Measurements from ENCODE around the gene ITFG2. TPM values are rescaled to one million over a fixed set of nuclear protein-coding genes. Genes with fewer than 3 reads are reported as not detected.

ITFG2 gene
- total RNA-seq, 1 donor from 2014 or later: 90.6 TPM

DNA sequence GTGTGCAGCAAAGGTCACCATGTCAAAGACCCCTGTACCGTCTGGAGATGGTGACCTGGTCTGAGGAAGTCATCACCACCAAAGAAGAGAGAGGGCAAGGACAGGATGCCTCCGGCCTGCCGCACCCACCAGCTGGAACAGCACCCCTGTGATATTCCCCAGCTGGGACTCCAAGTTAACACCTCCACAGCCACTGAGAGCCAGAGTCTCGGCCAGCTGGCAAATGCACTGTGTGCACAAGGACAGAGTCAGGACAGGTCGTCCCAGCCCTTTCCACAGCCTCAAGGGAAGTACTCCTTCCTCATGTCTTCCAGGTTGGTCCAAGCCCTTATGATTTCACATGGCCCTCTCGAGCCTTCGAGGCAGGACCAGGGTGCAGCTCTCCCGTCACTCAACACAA, 37.0 kb upstream of the ITFG2 start:
- H3K4me1 Mint-ChIP-seq: no peaks in the 10 kb centered on the region
- H3K27ac Mint-ChIP-seq: no peak overlapping the region
- DNase-seq: no peak

DNA sequence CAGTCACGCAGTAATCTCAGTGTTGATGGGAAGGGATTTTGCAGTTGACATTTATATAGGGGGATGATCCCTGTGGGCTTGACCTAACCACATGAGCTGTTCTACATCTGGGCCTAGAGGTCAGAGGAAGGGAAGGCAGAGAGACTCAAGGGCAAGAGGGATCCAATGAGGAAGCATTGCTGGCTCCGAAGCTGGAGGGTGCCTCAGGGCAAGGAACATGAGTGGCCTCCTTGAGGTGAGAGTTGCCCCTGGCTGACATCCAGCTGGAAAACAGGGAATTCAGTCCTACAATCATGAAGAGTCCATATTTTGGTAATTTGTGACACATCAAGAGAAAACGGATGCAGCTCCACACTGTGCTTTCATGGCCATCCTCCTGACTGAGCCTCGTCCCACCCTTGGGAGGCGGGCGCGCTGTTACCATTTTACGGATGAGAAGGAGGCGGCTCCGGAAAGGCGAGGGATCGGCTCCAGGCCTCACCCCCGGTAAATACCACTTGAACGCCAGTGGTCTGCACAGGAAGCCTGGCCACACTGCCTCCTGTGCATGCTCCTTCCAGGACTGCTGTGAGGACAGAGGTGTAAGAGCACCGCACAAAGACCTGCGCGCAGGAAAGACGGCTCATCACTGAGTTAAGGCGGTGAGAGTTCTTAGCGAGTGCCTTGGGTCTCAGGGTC, 36.2 kb upstream of the ITFG2 start:
- intact Hi-C loops (cut with micrococcal nuclease): no loop called here
- H3K27me3 Mint-ChIP-seq: peaks cover 3% of the 10 kb centered on the region
- H3K4me3 Mint-ChIP-seq: no peak overlapping the region
- ChIA-PET CTCF (no interaction called here), POLR2A (no interaction called here)
- no peaks in the 10 kb centered on the region for H3K4me1 Mint-ChIP-seq
- no peaks in the 10 kb centered on the region for H3K9me3 Mint-ChIP-seq
- DNase-seq: no peak
- no peak for ATAC-seq (ENCODE audit: low read depth)
- H3K36me3 Mint-ChIP-seq (ENCODE audit: low read depth): no peaks in the 10 kb centered on the region
- TF ChIP-seq, protein P1, sequence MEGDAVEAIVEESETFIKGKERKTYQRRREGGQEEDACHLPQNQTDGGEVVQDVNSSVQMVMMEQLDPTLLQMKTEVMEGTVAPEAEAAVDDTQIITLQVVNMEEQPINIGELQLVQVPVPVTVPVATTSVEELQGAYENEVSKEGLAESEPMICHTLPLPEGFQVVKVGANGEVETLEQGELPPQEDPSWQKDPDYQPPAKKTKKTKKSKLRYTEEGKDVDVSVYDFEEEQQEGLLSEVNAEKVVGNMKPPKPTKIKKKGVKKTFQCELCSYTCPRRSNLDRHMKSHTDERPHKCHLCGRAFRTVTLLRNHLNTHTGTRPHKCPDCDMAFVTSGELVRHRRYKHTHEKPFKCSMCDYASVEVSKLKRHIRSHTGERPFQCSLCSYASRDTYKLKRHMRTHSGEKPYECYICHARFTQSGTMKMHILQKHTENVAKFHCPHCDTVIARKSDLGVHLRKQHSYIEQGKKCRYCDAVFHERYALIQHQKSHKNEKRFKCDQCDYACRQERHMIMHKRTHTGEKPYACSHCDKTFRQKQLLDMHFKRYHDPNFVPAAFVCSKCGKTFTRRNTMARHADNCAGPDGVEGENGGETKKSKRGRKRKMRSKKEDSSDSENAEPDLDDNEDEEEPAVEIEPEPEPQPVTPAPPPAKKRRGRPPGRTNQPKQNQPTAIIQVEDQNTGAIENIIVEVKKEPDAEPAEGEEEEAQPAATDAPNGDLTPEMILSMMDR (IDR thresholded peaks at IDR 0.05): no peak
- no peak overlapping the region for H3K27ac Mint-ChIP-seq

More for the DNA sequence above, 37.0 kb upstream of the ITFG2 start:
- TF ChIP-seq, protein P1 (IDR thresholded peaks at IDR 0.05): no peak
- intact Hi-C loops (cut with micrococcal nuclease): no loop called here
- H3K4me3 Mint-ChIP-seq: no peak overlapping the region
- peaks cover 3% of the 10 kb centered on the region for H3K27me3 Mint-ChIP-seq
- H3K9me3 Mint-ChIP-seq: peaks cover 1% of the 10 kb centered on the region
- no peak for ATAC-seq (ENCODE audit: low read depth)
- ChIA-PET POLR2A (no interaction called here), CTCF (no interaction called here)
- peaks cover 2% of the 10 kb centered on the region for H3K36me3 Mint-ChIP-seq (ENCODE audit: low read depth)

DNA sequence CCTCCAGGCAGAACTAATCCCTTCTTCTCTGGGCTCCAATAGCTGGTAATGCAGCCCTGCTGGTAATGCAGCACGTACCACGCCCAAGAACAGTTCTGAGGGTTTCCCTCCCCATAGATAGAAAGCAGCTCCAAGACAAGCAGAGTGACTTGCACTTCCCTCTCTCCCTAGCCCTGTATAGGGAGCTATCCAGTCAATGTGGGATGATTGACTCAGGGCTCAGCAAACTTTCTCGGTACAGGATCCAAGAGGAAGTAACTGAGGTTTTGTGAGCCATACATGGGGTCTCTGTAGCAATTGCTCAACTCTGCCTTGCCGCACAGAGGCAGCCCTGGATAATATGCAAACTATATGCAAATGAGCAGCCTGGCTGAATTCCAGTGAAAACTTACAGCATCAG, 33.2 kb upstream of the ITFG2 start:
- ChIA-PET POLR2A (no interaction called here), CTCF (no interaction called here)
- Mint-ChIP-seq H3K9me3 (no peaks in the 10 kb centered on the region), H3K27ac (no peak overlapping the region), H3K27me3 (peaks cover 13% of the 10 kb centered on the region), H3K4me1 (peaks cover 8% of the 10 kb centered on the region), H3K4me3 (no peak overlapping the region), H3K36me3 (ENCODE audit: low read depth) (no peaks in the 10 kb centered on the region)
- intact Hi-C loops (cut with micrococcal nuclease): no loop called here
- TF ChIP-seq, protein P1 (IDR thresholded peaks at IDR 0.05): no peak
- DNase-seq (no peak), ATAC-seq (ENCODE audit: low read depth) (no peak)

DNA sequence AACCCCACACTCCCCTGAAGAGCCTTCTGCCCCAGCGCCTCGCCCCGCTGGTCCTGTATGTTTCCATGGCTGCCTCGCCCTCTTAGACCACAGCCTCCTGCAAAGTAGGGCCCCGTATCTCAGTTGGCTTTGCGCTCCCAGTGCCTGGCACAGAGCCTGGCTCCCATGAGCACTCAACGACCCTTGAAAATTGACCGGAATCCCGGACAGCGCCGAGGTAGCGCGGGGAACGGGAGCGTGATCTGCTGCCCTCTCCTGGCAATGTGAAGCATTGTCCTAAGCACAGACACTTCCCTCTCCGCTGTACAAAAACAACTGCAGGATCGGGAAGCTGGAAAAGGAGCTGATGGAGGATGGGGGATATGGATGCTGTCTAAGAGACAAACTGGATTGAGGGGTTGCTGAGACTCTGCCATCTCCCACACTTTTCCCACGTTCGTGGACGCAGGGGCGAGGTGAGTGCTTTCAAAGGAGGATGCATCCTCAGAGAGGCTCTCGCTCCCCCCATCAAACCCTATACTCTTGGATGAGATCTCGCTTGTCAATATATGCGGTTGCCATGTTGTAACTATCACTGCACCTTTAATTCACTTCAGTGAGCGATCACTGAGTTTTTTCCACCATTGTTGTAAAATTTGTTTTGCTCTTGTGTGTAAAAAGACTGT, 28.4 kb upstream of the ITFG2 start:
- ChIA-PET POLR2A (interaction anchor here (0.8 to 1.0 kb wide), 2 partner anchors 11 to 12 kb away, joined by 3 to 4 read pairs; partner anchors contain the start of gene FKBP4), CTCF (interaction anchor here (0.7 to 2.0 kb wide), 6 partner anchors 13 to 988 kb away, joined by 3 to 11 read pairs (median 4); no protein-coding TSS in a partner anchor)
- Mint-ChIP-seq H3K36me3 (ENCODE audit: low read depth) (no peaks in the 10 kb centered on the region), H3K4me3 (peak overlapping the region; percentile 85), H3K27ac (no peak overlapping the region), H3K27me3 (peaks cover 17% of the 10 kb centered on the region), H3K4me1 (peaks cover 9% of the 10 kb centered on the region), H3K9me3 (no peaks in the 10 kb centered on the region)
- ATAC-seq (ENCODE audit: low read depth) (peak; percentile 92), DNase-seq (peak; percentile 43)
- TF ChIP-seq, protein P1 (IDR thresholded peaks at IDR 0.05): no peak
- intact Hi-C loops (cut with micrococcal nuclease): loop anchor here (1.0 to 10.0 kb wide), 3 partner anchors 101 to 987 kb away; no protein-coding TSS in a partner anchor

DNA sequence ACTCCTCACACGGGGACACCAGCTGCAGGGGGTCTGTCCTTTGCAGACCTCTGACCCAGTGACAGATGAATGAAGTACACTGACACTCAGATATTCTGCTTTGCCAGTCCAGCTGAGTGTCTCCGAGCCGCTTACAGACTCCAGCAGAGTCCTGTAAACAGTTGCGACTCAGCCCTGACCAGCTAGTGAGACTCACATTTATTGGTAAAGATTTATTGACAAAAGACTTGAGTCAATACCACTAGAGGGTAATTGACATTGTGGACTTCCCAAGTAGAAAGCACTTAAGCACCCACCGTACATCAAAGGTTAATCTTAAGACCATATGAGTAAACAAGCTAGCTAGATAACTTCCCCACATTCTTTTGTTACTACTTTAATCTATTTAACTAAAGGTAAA, 27.5 kb upstream of the ITFG2 start:
- ChIA-PET CTCF (interaction anchor here (1.0 to 2.0 kb wide), 3 partner anchors 12 to 102 kb away, joined by 3 to 11 read pairs (median 7); no protein-coding TSS in a partner anchor), POLR2A (no interaction called here)
- Mint-ChIP-seq H3K4me3 (no peak overlapping the region), H3K27me3 (peaks cover 17% of the 10 kb centered on the region), H3K36me3 (ENCODE audit: low read depth) (no peaks in the 10 kb centered on the region), H3K9me3 (no peaks in the 10 kb centered on the region), H3K27ac (no peak overlapping the region), H3K4me1 (peaks cover 9% of the 10 kb centered on the region)
- ATAC-seq (ENCODE audit: low read depth): no peak
- TF ChIP-seq, protein P1 (IDR thresholded peaks at IDR 0.05): no peak
- intact Hi-C loops (cut with micrococcal nuclease): loop anchor here (10.0 kb wide), 1 partner anchor 750 kb away; no protein-coding TSS in a partner anchor
- DNase-seq: no peak

Measured in activated B cell treated with CpG ODN at 0.5 μM for 24 hours (primary cell).